ENCODE results near the gene ATP6V1E1. TPM values are rescaled to one million over a fixed set of nuclear protein-coding genes. Genes with fewer than 3 reads are reported as not detected.
A peak's percentile ranks its signal among the peaks of the same experiment; 100 is the strongest.

Gene ATP6V1E1
- total RNA-seq, 1 experiment from 2014 or later, result 121 TPM

DNA sequence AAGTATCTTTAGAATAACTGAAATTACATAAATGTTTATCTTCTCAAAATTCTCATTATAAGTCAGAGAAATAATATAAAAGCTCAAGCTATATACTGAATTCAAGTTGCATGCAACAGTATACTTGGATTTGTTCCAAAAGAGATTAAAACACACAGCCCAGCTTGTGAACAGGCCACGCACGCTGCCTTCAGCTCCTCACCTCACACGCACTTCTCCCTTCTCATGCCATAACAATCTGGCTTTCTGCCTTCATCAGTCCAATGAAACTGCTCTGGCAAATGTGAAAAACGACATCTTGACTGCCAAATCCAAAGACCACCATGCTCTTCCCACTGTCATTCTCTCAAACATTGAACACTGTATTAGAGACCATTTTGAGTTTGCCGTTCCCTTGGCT lies 22.1 kb downstream of the ATP6V1E1 start:
- Histone ChIP-seq H3K36me3 (ENCODE audit: insufficient read depth, low read length, poor library complexity, severe bottlenecking) (peaks cover 12% of the 10 kb centered on the region), H3K27me3 (replicated peaks; ENCODE audit: insufficient read depth, low read depth, low read length, poor library complexity) (no peaks in the 10 kb centered on the region), H3K9me3 (ENCODE audit: low read depth, low read length, poor library complexity, severe bottlenecking) (no peaks in the 10 kb centered on the region), H3K27ac (ENCODE audit: low read depth, low read length, poor library complexity, severe bottlenecking) (no peak overlapping the region), H3K4me3 (ENCODE audit: low read depth, low read length, poor library complexity, severe bottlenecking) (no peak overlapping the region), H3K4me1 (ENCODE audit: insufficient read depth, low read length, poor library complexity, severe bottlenecking) (no peaks in the 10 kb centered on the region)
- ChIA-PET CTCF (no interaction called here), POLR2A (ENCODE audit: low non-redundant PET) (no interaction called here)
- BruUV-seq (replicated peaks), result no TSS peak
- TF ChIP-seq, protein P1, sequence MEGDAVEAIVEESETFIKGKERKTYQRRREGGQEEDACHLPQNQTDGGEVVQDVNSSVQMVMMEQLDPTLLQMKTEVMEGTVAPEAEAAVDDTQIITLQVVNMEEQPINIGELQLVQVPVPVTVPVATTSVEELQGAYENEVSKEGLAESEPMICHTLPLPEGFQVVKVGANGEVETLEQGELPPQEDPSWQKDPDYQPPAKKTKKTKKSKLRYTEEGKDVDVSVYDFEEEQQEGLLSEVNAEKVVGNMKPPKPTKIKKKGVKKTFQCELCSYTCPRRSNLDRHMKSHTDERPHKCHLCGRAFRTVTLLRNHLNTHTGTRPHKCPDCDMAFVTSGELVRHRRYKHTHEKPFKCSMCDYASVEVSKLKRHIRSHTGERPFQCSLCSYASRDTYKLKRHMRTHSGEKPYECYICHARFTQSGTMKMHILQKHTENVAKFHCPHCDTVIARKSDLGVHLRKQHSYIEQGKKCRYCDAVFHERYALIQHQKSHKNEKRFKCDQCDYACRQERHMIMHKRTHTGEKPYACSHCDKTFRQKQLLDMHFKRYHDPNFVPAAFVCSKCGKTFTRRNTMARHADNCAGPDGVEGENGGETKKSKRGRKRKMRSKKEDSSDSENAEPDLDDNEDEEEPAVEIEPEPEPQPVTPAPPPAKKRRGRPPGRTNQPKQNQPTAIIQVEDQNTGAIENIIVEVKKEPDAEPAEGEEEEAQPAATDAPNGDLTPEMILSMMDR (conservative IDR thresholded peaks at IDR 0.05; ENCODE audit: low read depth, low read length), result no peak
- no peak for TF ChIP-seq EZH2 (IDR thresholded peaks at IDR 0.05; ENCODE audit: borderline replicate concordance, low read depth, low read length, poor library complexity, severe bottlenecking)
- peak; percentile 22 for DNase-seq (ENCODE audit: low spot score)
- intact Hi-C loops (cut with micrococcal nuclease; ENCODE audit: unreplicated experiment), result no loop called here

DNA sequence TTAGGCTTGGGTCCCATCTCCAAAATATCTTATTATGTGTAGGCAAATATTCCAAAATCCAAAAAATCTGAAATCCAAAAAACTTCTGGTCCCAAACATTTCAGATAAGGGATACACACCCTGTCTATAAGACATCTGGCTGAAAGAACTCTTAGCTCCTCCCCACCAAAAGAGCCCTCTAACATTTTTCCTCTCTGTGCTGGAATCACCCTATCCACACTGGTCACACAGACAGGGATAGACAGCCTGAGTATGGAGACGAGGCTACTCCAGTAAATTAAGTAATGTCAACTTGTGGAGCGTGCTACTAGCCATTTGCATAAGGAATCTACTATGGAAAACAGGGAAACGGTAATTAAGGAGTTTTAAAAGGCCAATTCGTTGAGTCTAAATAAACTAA lies 24.9 kb downstream of the ATP6V1E1 start:
- CTCF ChIA-PET, result no interaction called here
- no peaks in the 10 kb centered on the region for H3K27me3 ChIP-seq (replicated peaks; ENCODE audit: insufficient read depth, low read depth, low read length, poor library complexity)

DNA sequence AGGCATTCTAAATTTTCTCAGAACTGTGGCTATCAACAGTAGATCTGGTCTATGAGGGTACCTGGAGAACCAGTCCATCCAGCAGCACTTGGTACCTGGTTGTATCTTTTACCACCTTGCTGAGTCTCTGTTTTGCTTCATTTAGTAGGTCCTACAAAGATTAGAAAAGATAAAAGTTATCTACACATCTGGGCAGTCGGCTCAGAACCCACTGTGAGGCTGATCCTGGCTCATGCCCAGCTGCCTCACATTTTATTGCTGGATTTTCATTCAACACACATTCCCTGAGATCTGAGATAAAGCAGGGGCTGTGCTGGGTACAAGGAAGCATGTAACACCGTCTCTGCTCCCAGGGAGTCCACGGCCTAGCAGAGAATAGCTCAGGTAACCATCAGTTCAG lies 27.5 kb downstream of the ATP6V1E1 start:
- CTCF ChIA-PET, result no interaction called here
- H3K27me3 ChIP-seq (replicated peaks; ENCODE audit: insufficient read depth, low read depth, low read length, poor library complexity), result no peaks in the 10 kb centered on the region
- no peaks in the 10 kb centered on the region for H3K4me1 ChIP-seq (ENCODE audit: insufficient read depth, low read length, poor library complexity, severe bottlenecking)
- no TSS peak for BruUV-seq (replicated peaks)
- intact Hi-C loops (cut with micrococcal nuclease; ENCODE audit: unreplicated experiment), result no loop called here
- H3K9me3 ChIP-seq (ENCODE audit: low read depth, low read length, poor library complexity, severe bottlenecking), result no peaks in the 10 kb centered on the region
- DNase-seq (ENCODE audit: low spot score), result no peak
- H3K4me3 ChIP-seq (ENCODE audit: low read depth, low read length, poor library complexity, severe bottlenecking), result no peak overlapping the region
- H3K36me3 ChIP-seq (ENCODE audit: insufficient read depth, low read length, poor library complexity, severe bottlenecking), result peaks cover 37% of the 10 kb centered on the region
- no peak for TF ChIP-seq EZH2 (IDR thresholded peaks at IDR 0.05; ENCODE audit: borderline replicate concordance, low read depth, low read length, poor library complexity, severe bottlenecking)
- TF ChIP-seq, protein P1 (conservative IDR thresholded peaks at IDR 0.05; ENCODE audit: low read depth, low read length), result no peak
- H3K27ac ChIP-seq (ENCODE audit: low read depth, low read length, poor library complexity, severe bottlenecking), result no peak overlapping the region
- POLR2A ChIA-PET (ENCODE audit: low non-redundant PET), result no interaction called here

More for the DNA sequence above, 24.9 kb downstream of the ATP6V1E1 start:
- DNase-seq (ENCODE audit: low spot score), result no peak
- Histone ChIP-seq H3K27ac (ENCODE audit: low read depth, low read length, poor library complexity, severe bottlenecking) (no peak overlapping the region), H3K9me3 (ENCODE audit: low read depth, low read length, poor library complexity, severe bottlenecking) (no peaks in the 10 kb centered on the region), H3K4me1 (ENCODE audit: insufficient read depth, low read length, poor library complexity, severe bottlenecking) (no peaks in the 10 kb centered on the region), H3K4me3 (ENCODE audit: low read depth, low read length, poor library complexity, severe bottlenecking) (no peak overlapping the region), H3K36me3 (ENCODE audit: insufficient read depth, low read length, poor library complexity, severe bottlenecking) (peaks cover 14% of the 10 kb centered on the region)
- TF ChIP-seq, protein P1 (conservative IDR thresholded peaks at IDR 0.05; ENCODE audit: low read depth, low read length), result no peak
- no peak for TF ChIP-seq EZH2 (IDR thresholded peaks at IDR 0.05; ENCODE audit: borderline replicate concordance, low read depth, low read length, poor library complexity, severe bottlenecking)
- POLR2A ChIA-PET (ENCODE audit: low non-redundant PET), result no interaction called here
- BruUV-seq (replicated peaks), result no TSS peak
- intact Hi-C loops (cut with micrococcal nuclease; ENCODE audit: unreplicated experiment), result no loop called here
